Smooth muscle cell (in vitro differentiated cells): ENCODE results near the gene MAP4K3. TPM values are rescaled to one million over a fixed set of nuclear protein-coding genes. Genes with fewer than 3 reads are reported as not detected.

Source experiments
- DNase-seq: peaks from one replicate; lab custom pipeline; 2025; ENCODE audit not compliant: unreplicated experiment; lab: John Stamatoyannopoulos, UW
- H2AFZ ChIP-seq: fragments of 200-600 bp; sonication (generic); 2 replicates; pipeline ENCODE4 v1.6.0; 2016; ENCODE audit warnings: antibody characterized with exemption, low read depth, mild to moderate bottlenecking
- H3F3A ChIP-seq: fragments of 200-600 bp; sonication (generic); 2 replicates; pipeline ENCODE4 v1.6.0; 2017; ENCODE audit warnings: antibody characterized with exemption, low read depth
- H3K27ac ChIP-seq: fragments of 200-600 bp; sonication (generic); 2 replicates; pipeline ENCODE4 v1.5.1; 2016; ENCODE audit warnings: low read depth, mild to moderate bottlenecking
- H3K27me3 ChIP-seq: fragments of 200-600 bp; sonication (generic); 2 replicates; pipeline ENCODE4 v1.6.1; 2016; ENCODE audit warnings: low read depth, mild to moderate bottlenecking
- H3K36me3 ChIP-seq: fragments of 200-600 bp; sonication (generic); 2 replicates; pipeline ENCODE4 v1.5.1; 2016; ENCODE audit warnings: low read depth
- H3K4me1 ChIP-seq: fragments of 200-600 bp; sonication (generic); 2 replicates; pipeline ENCODE4 v1.5.1; 2016; ENCODE audit warnings: low read depth
- H3K4me2 ChIP-seq: fragments of 200-600 bp; sonication (generic); 2 replicates; pipeline ENCODE4 v1.6.0; 2016; ENCODE audit warnings: mild to moderate bottlenecking
- H3K4me3 ChIP-seq: fragments of 200-600 bp; sonication (generic); 2 replicates; pipeline ENCODE4 v1.5.1; 2016; ENCODE audit warnings: mild to moderate bottlenecking
- H3K79me2 ChIP-seq: fragments of 200-600 bp; sonication (generic); 2 replicates; pipeline ENCODE4 v1.6.0; 2016; ENCODE audit warnings: low read depth, mild to moderate bottlenecking
- H3K9ac ChIP-seq: fragments of 200-600 bp; sonication (generic); 2 replicates; pipeline ENCODE4 v1.6.0; 2016; ENCODE audit warnings: low read depth
- H3K9me3 ChIP-seq: fragments of 200-600 bp; sonication (generic); replicated peaks from 2 replicates; pipeline ENCODE4 v1.5.1; 2016; ENCODE audit warnings: low read depth
- H4K20me1 ChIP-seq: fragments of 200-600 bp; sonication (generic); 2 replicates; pipeline ENCODE4 v1.6.0; 2016; ENCODE audit warnings: low read depth
- CTCF ChIP-seq: fragments of 200-600 bp; sonication (generic); IDR thresholded peaks from 2 replicates; pipeline ENCODE4 v1.5.1; 2017; ENCODE audit warnings: borderline replicate concordance, mild to moderate bottlenecking, antibody characterized with exemption; ENCODE audit not compliant: insufficient read depth, poor library complexity, severe bottlenecking
- WGBS: methylation state at CpG from one replicate; pipeline ENCODE4 v1.1.7; 2016; ENCODE audit warnings: low lambda C conversion rate; 5-methylcytosine and 5-hydroxymethylcytosine counted together
- polyA plus RNA-seq: library from polyadenylated mRNA; unstranded; fragments of >200 nt; fragmentation: Nextera tagmentation; extraction: Ambion mirVana; gene quantifications from 2 replicates; pipeline ENCODE4 v1.2.1, GENCODE V29; 2016
- total RNA-seq: library from RNA; depleted of rRNA; stranded (reverse); fragments of >200 nt; gene quantifications from 2 replicates; pipeline ENCODE4 v1.2.3, GENCODE V29; 2014

MAP4K3 gene
- total and polyA plus RNA-seq, 2 experiments from 2014 or later, result 21.3 to 70.9 TPM

- no peaks in the 10 kb centered on the region for H3K36me3 ChIP-seq
- no peak overlapping the region for H3K27ac ChIP-seq
- no peaks in the 10 kb centered on the region for H3K4me1 ChIP-seq
- H3K4me3 ChIP-seq, result no peak overlapping the region
- no peaks in the 10 kb centered on the region for H3K79me2 ChIP-seq
- no peaks in the 10 kb centered on the region for H3K9me3 ChIP-seq
- WGBS, result 100% methylated on average over 3 of the region's 3 CpGs
- no peak overlapping the region for H2AFZ ChIP-seq
- no peak overlapping the region for H3K4me2 ChIP-seq
- H3K27me3 ChIP-seq, result no peaks in the 10 kb centered on the region
- H4K20me1 ChIP-seq, result no peaks in the 10 kb centered on the region
- no peaks in the 10 kb centered on the region for H3F3A ChIP-seq
- H3K9ac ChIP-seq, result no peak overlapping the region
- TF ChIP-seq CTCF, result no peak
- no peak for DNase-seq
These were observed 11.1 kb upstream of the MAP4K3 start for GRCh38 chr2:39448169-39448502.

- H3K36me3 ChIP-seq, result no peaks in the 10 kb centered on the region
- H3F3A ChIP-seq, result no peaks in the 10 kb centered on the region
- peak overlapping the region; percentile 28 for H3K4me2 ChIP-seq
- H3K9ac ChIP-seq, result no peak overlapping the region
- WGBS, result 100% methylated on average over 6 of the region's 6 CpGs
- peak overlapping the region; percentile 58 for H3K27ac ChIP-seq
- no peaks in the 10 kb centered on the region for H3K79me2 ChIP-seq
- H2AFZ ChIP-seq, result no peak overlapping the region
- no peaks in the 10 kb centered on the region for H3K9me3 ChIP-seq
- no peak for TF ChIP-seq CTCF
- H3K4me1 ChIP-seq, result no peaks in the 10 kb centered on the region
- H3K27me3 ChIP-seq, result no peaks in the 10 kb centered on the region
- H3K4me3 ChIP-seq, result no peak overlapping the region
- no peaks in the 10 kb centered on the region for H4K20me1 ChIP-seq
- DNase-seq, result no peak
These were observed 10.4 kb upstream of the MAP4K3 start for GRCh38 chr2:39447266-39448168.

DNA sequence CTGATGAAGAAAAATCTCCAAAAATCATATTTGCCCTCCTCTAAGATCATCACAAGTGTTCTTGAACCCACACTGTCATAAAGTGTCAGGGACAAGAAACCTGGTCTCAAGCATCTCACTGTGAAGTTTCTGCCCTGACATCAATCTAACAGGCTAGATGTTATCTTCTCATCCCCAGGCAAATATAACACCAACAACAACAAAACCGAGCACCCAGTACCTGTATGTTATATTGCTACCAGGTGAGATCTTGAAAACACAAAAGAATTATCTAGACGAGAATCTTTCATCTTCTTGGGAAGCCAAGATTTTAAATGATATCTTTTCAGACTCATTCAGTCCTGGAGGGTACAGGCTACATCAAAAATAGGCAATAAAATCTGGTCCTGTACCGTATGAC is 8.8 kb upstream of the MAP4K3 start:
- no peaks in the 10 kb centered on the region for H3K4me1 ChIP-seq
- no peak for TF ChIP-seq CTCF
- H3K79me2 ChIP-seq, result no peaks in the 10 kb centered on the region
- no peak overlapping the region for H3K9ac ChIP-seq
- no peaks in the 10 kb centered on the region for H4K20me1 ChIP-seq
- no peak overlapping the region for H3K4me3 ChIP-seq
- WGBS, result 80% methylated on average over 3 of the region's 3 CpGs
- no peaks in the 10 kb centered on the region for H3K36me3 ChIP-seq
- no peak for DNase-seq
- H3K27ac ChIP-seq, result no peak overlapping the region
- H3F3A ChIP-seq, result no peaks in the 10 kb centered on the region
- no peak overlapping the region for H2AFZ ChIP-seq
- no peaks in the 10 kb centered on the region for H3K27me3 ChIP-seq
- no peaks in the 10 kb centered on the region for H3K9me3 ChIP-seq
- no peak overlapping the region for H3K4me2 ChIP-seq

DNA sequence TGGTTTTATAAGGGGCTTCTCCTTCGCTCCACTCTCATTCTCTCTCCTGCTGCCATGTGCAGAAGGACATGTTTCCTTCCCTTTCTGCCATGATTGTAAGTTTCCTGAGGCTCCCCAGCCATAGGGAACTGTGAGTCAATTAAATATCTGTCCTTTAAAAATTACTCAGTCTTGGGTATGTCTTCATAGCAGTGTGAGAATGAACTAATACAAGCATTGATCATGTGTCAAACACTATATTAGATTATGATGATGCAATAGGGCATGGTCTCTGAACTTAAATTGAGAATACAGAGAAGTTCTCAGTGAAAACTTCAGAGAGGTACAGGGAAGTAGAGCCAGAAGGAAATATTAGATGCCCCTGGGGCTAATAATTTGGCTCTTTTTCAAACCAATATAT is 5.9 kb upstream of the MAP4K3 start:
- H3K9me3 ChIP-seq, result no peaks in the 10 kb centered on the region
- H4K20me1 ChIP-seq, result no peaks in the 10 kb centered on the region
- H2AFZ ChIP-seq, result no peak overlapping the region
- TF ChIP-seq CTCF, result no peak
- H3K79me2 ChIP-seq, result peaks cover 5% of the 10 kb centered on the region
- no peak for DNase-seq
- H3F3A ChIP-seq, result no peaks in the 10 kb centered on the region
- no peak overlapping the region for H3K4me3 ChIP-seq
- no peaks in the 10 kb centered on the region for H3K27me3 ChIP-seq
- H3K4me1 ChIP-seq, result peaks cover 15% of the 10 kb centered on the region
- 100% methylated on average over 1 of the region's 1 CpG for WGBS
- no peaks in the 10 kb centered on the region for H3K36me3 ChIP-seq
- H3K4me2 ChIP-seq, result no peak overlapping the region
- no peak overlapping the region for H3K27ac ChIP-seq
- no peak overlapping the region for H3K9ac ChIP-seq
